K562 (cell line): Measurements from ENCODE around the gene GYPC. TPM values are rescaled to one million over a fixed set of nuclear protein-coding genes. Genes with fewer than 3 reads are reported as not detected.

Source experiments
- ATAC-seq: fragments of 200-7000 bp; cut with Tn5 transposase; 3 replicates; pipeline ENCODE4 v1.9.1; 2020; ENCODE audit warnings: moderate library complexity
- BruUV-seq: library from RNA; stranded (reverse); fragments of 400-500 nt; replicated peaks from 2 replicates; lab custom pipeline; 2021; lab: Mats Ljungman, UMichigan
- CTCF ChIA-PET: fragments of 300-600 bp; formaldehyde crosslinking; extraction: SDS; loops from one replicate; lab custom pipeline; 2021; ENCODE audit warnings: low intra/inter-chr PET ratio; lab: Yijun Ruan, JAX
- POLR2A ChIA-PET: fragments of 300-600, 350-650 bp; sonication (Branson Sonifier 250); formaldehyde crosslinking; extraction: SDS; loops from one replicate; lab custom pipeline; 2021; ENCODE audit warnings: antibody characterized with exemption, inconsistent platforms; lab: Yijun Ruan, JAX
- DNase-seq, 4 experiments: peaks; one replicate each; pipeline versions ENCODE4 v3.0.0 to v3.0.0-alpha.2; 2011 to 2018; ENCODE audit warnings: low spot score in 3 of 4, mixed read lengths in 3 of 4; ENCODE audit errors: extremely low read depth in 1 of 4
- FAIRE-seq: peaks from 2 replicates; lab custom pipeline; 2011; peaks lifted over from hg19 to GRCh38; lab: Jason Lieb, UNC
- H2AFZ ChIP-seq: 2 replicates; pipeline ENCODE4 v1.6.0; 2011; ENCODE audit warnings: low read depth, low read length, control low read depth, inconsistent platforms
- H3K27ac ChIP-seq: fragments of 200-600 bp; 3 replicates; pipeline ENCODE4 v1.8.0; 2011; ENCODE audit warnings: low read depth, mild to moderate bottlenecking, control low read depth, inconsistent platforms, low read length, moderate library complexity, mixed read lengths; ENCODE audit errors: extremely low read depth
- H3K27me3 ChIP-seq, 2 experiments: fragments of 300-600 bp in 1 of 2; 2 replicates in 1 of 2; 3 replicates in 1 of 2; pipeline versions ENCODE4 v1.6.0 to v1.8.0; 2011; ENCODE audit warnings: inconsistent platforms in 2 of 2, low read length in 2 of 2, mild to moderate bottlenecking in 1 of 2, mixed read lengths in 1 of 2, moderate library complexity in 1 of 2; ENCODE audit not compliant: control insufficient read depth in 2 of 2, insufficient read depth in 2 of 2
- H3K36me3 ChIP-seq: fragments of 300-600 bp; 3 replicates; pipeline ENCODE4 v1.8.0; 2011; ENCODE audit warnings: mild to moderate bottlenecking, low read length, inconsistent platforms; ENCODE audit not compliant: control insufficient read depth, insufficient read depth
- H3K4me1 ChIP-seq, 2 experiments: fragments of 200-600 bp in 1 of 2; replicated peaks in 1 of 2; 2 replicates in 1 of 2; 3 replicates in 1 of 2; pipeline versions ENCODE4 v1.5.1 to v1.8.0; 2011; ENCODE audit warnings: inconsistent platforms in 2 of 2, low read length in 2 of 2, mild to moderate bottlenecking in 1 of 2, mixed read lengths in 1 of 2, moderate library complexity in 1 of 2; ENCODE audit not compliant: control insufficient read depth in 2 of 2, insufficient read depth in 2 of 2
- H3K4me2 ChIP-seq: 2 replicates; pipeline ENCODE4 v1.6.1; 2011; ENCODE audit warnings: low read length, control low read depth, inconsistent platforms, mixed read lengths; ENCODE audit not compliant: insufficient read depth
- H3K4me3 ChIP-seq: fragments of 200-600 bp; sonication (generic), shearing (Covaris generic); 2 replicates; pipeline ENCODE4 v1.5.1; 2016; ENCODE audit warnings: control low read depth, inconsistent platforms
- H3K79me2 ChIP-seq: fragments of 200-600 bp; 3 replicates; pipeline ENCODE4 v1.8.0; 2011; ENCODE audit warnings: low read length, inconsistent platforms; ENCODE audit not compliant: control insufficient read depth, insufficient read depth
- H3K9ac ChIP-seq, 2 experiments: 2 replicates each; pipeline versions ENCODE4 v1.6.0 to v1.6.1; 2011; ENCODE audit warnings: low read depth in 2 of 2, low read length in 2 of 2, control low read depth in 1 of 2, inconsistent platforms in 1 of 2, mild to moderate bottlenecking in 1 of 2, mixed read lengths in 1 of 2; ENCODE audit not compliant: insufficient read depth in 1 of 2
- H3K9me1 ChIP-seq: one replicate; pipeline ENCODE4 v1.6.0; 2011; ENCODE audit warnings: inconsistent platforms, mild to moderate bottlenecking, low read length, moderate library complexity; ENCODE audit not compliant: control insufficient read depth, insufficient read depth
- H3K9me3 ChIP-seq: replicated peaks from 2 replicates; pipeline ENCODE4 v1.5.1; 2011; ENCODE audit warnings: low read depth, low read length, inconsistent platforms; ENCODE audit not compliant: control insufficient read depth, insufficient read depth
- H4K20me1 ChIP-seq: replicated peaks from 2 replicates; pipeline ENCODE4 v1.6.1; 2011; ENCODE audit warnings: low read length, inconsistent platforms, mixed read lengths; ENCODE audit not compliant: control insufficient read depth, insufficient read depth
- BCLAF1 ChIP-seq, 2 experiments: fragments of 450-650 bp in 1 of 2; IDR thresholded peaks; 2 replicates each; pipeline ENCODE4 v1.6.1; 2011 to 2017; ENCODE audit warnings: low read depth in 2 of 2, antibody characterized with exemption in 1 of 2, borderline replicate concordance in 1 of 2, low read length in 1 of 2, mild to moderate bottlenecking in 1 of 2, mixed read lengths in 1 of 2; ENCODE audit not compliant: control insufficient read depth in 1 of 2
- CBX1 ChIP-seq: sonication (generic); IDR thresholded peaks from 2 replicates; pipeline ENCODE4 v1.6.1; 2016; ENCODE audit warnings: antibody characterized with exemption, low read depth, mild to moderate bottlenecking
- CCNT2 ChIP-seq: IDR thresholded peaks from 2 replicates; pipeline ENCODE4 v1.6.1; 2011; ENCODE audit warnings: borderline replicate concordance, low read depth, mild to moderate bottlenecking, moderate library complexity, mixed read lengths, low read length; ENCODE audit not compliant: insufficient read length; ENCODE audit errors: extremely low read depth
- EHMT2 ChIP-seq: fragments of 450-650 bp; IDR thresholded peaks from 2 replicates; pipeline ENCODE4 v1.6.1; 2018; ENCODE audit warnings: antibody characterized with exemption
- FOS ChIP-seq: IDR thresholded peaks from 3 replicates; pipeline ENCODE4 v1.6.1; 2011; ENCODE audit not compliant: insufficient read length; ENCODE audit errors: extremely low read depth
- HNRNPK ChIP-seq: fragments of 200-400 bp; formaldehyde crosslinking; IDR thresholded peaks from one replicate; pipeline ENCODE4 v1.6.1; 2018; ENCODE audit warnings: mild to moderate bottlenecking, low read depth, low read length; ENCODE audit not compliant: poor library complexity, severe bottlenecking
- HNRNPL ChIP-seq: fragments of 200-400 bp; formaldehyde crosslinking; IDR thresholded peaks from 2 replicates; pipeline ENCODE4 v1.6.1; 2017; ENCODE audit warnings: low read depth, mild to moderate bottlenecking, low read length
- KDM1A ChIP-seq, 2 experiments: fragments of 450-650 bp; IDR thresholded peaks; 2 replicates each; pipeline ENCODE4 v1.6.1; 2016; ENCODE audit warnings: mild to moderate bottlenecking in 2 of 2
- MAFG ChIP-seq: fragments of 450-650 bp; conservative IDR thresholded peaks from 2 replicates; pipeline ENCODE4 v1.6.1; 2016; ENCODE audit warnings: missing genetic modification characterization, missing compliant biosample characterization
- MYNN ChIP-seq, 2 experiments: sonication (generic); formaldehyde crosslinking in 1 of 2; IDR thresholded peaks; 2 replicates each; pipeline versions ENCODE4 v1.5.0 to v1.6.1; 2016 to 2020; ENCODE audit warnings: antibody characterized with exemption in 1 of 2, missing genetic modification reagents in 1 of 2
- NFXL1 ChIP-seq: fragments of 450-650 bp; formaldehyde crosslinking; IDR thresholded peaks from 2 replicates; pipeline ENCODE4 v1.4.0; 2021; ENCODE audit warnings: mild to moderate bottlenecking
- PHF8 ChIP-seq: fragments of 200-600 bp; sonication (generic); IDR thresholded peaks from 2 replicates; pipeline ENCODE4 v1.6.1; 2012; ENCODE audit warnings: mixed run types, mild to moderate bottlenecking, inconsistent platforms, low read length, moderate library complexity, borderline replicate concordance
- YBX1 ChIP-seq: fragments of 450-650 bp; IDR thresholded peaks from 2 replicates; pipeline ENCODE4 v1.7.1; 2016; ENCODE audit warnings: mild to moderate bottlenecking
- ZNF143 ChIP-seq: sonication (generic); formaldehyde crosslinking; IDR thresholded peaks from 2 replicates; pipeline ENCODE4 v1.9.0; 2022; ENCODE audit warnings: mild to moderate bottlenecking, missing genetic modification reagents
- ZNF696 ChIP-seq: fragments of 250-450 bp; sonication (Bioruptor Pico); conservative IDR thresholded peaks from 2 replicates; pipeline ENCODE4 v1.4.0; 2020; ENCODE audit warnings: mild to moderate bottlenecking, moderate library complexity
- ZNF766 ChIP-seq: fragments of 200-800 bp; sonication (Bioruptor generic); conservative IDR thresholded peaks from 2 replicates; pipeline ENCODE4 v1.6.1; 2016; ENCODE audit warnings: missing genetic modification characterization, missing compliant biosample characterization
- WGBS: fragments of 100-300 bp; shearing (Covaris generic); methylation state at CpG from one replicate; pipeline ENCODE4 v1.1.6; 2016; ENCODE audit warnings: low coverage, mixed read lengths; ENCODE audit not compliant: insufficient coverage; ENCODE audit errors: missing lambda C conversion rate; 5-methylcytosine and 5-hydroxymethylcytosine counted together
- in situ Hi-C: fragments of 300-500 bp; cut with MboI; formaldehyde crosslinking; loops from 4 replicates; pipeline ENCODE4 v1.15.0; 2018; ENCODE audit warnings: inconsistent platforms, mixed read lengths
- intact Hi-C: fragments of 100-400 bp; cut with micrococcal nuclease; formaldehyde crosslinking; loops from 2 replicates; pipeline ENCODE4 v1.14.2; 2022
- polyA plus RNA-seq, 8 experiments: library from polyadenylated mRNA; depleted of rRNA in 4 of 8; stranded (reverse) in 5 of 8; unstranded in 3 of 8; fragments of >200 nt; fragmentation: Nextera tagmentation in 2 of 8; fragmentation: Illumina TruSeq in 1 of 8; extraction: Ambion mirVana in 2 of 8; extraction: Trizol in 1 of 8; gene quantifications; 2 replicates each; pipeline versions ENCODE4 v1.2.1 to v1.2.3, GENCODE V29; 2011 to 2014; ENCODE audit warnings: inconsistent platforms in 1 of 8, missing spikeins in 1 of 8
- total RNA-seq, 7 experiments: library from RNA; depleted of rRNA in 6 of 7; stranded (reverse); fragments of >200 nt in 6 of 7; fragmentation: Illumina TruSeq in 2 of 7; extraction: Trizol in 2 of 7; gene quantifications; 2 replicates each; pipeline versions ENCODE4 v1.2.1 to v1.2.3, GENCODE V29; 2011 to 2021; ENCODE audit warnings: low replicate concordance in 1 of 7

The GYPC gene
- total and polyA plus RNA-seq, 9 of the 15 experiments (the other 6 are each of a cell fraction or from before 2014, with no cell fraction given) = 50.6 to 282 (median 194) TPM

- TF ChIP-seq BCLAF1 (IDR thresholded peaks at IDR 0.05; ENCODE audit: borderline replicate concordance in 1 of 2, control insufficient read depth in 1 of 2, low read depth in 2 of 2, low read length in 1 of 2) (no peak), HNRNPL (no peak)
- TF ChIP-seq, all 486 proteins: peak for 0
These were observed 47.4 kb downstream of the GYPC start (continued) for GRCh38 chr2:126703311-126703710.

- H3K9ac ChIP-seq = no peak overlapping the region
- CTCF ChIA-PET = no interaction called here
- H3K36me3 ChIP-seq = no peaks in the 10 kb centered on the region
- FAIRE-seq (no peak), DNase-seq (no peak), ATAC-seq (no peak)
- in situ Hi-C loops = no loop called here
- peaks cover 0 to 2% of the 10 kb centered on the region in 2 experiments; a peak in 1 of 5 replicates for H3K27me3 ChIP-seq
- no peak overlapping the region for H3K4me3 ChIP-seq
- no peaks in the 10 kb centered on the region for H3K9me1 ChIP-seq
- BruUV-seq = no TSS peak
- POLR2A ChIA-PET = interaction anchor here (0.8 kb wide), 1 partner anchor 181 kb away, joined by 4 read pairs; no protein-coding TSS in a partner anchor
- 27% methylated on average over 2 of the region's 2 CpGs for WGBS
- no peaks in the 10 kb centered on the region for H4K20me1 ChIP-seq
- H3K4me1 ChIP-seq = peaks cover 0 to 3% of the 10 kb centered on the region in 2 experiments; a peak in 1 of 5 replicates
- no peaks in the 10 kb centered on the region for H3K9me3 ChIP-seq
- H3K4me2 ChIP-seq = no peak overlapping the region
- no peak overlapping the region for H2AFZ ChIP-seq
- H3K27ac ChIP-seq = no peak overlapping the region
- H3K79me2 ChIP-seq = no peaks in the 10 kb centered on the region
- intact Hi-C loops = no loop called here
- TF ChIP-seq MYNN (IDR thresholded peaks at IDR 0.05) (no peak), MYNN (CRISPR knock-in tag; IDR thresholded peaks at IDR 0.05) (no peak), CBX1 (no peak), MAFG (no peak), KDM1A (IDR thresholded peaks at IDR 0.05) (no peak), YBX1 (no peak), HNRNPK (no peak), ZNF696 (no peak), ZNF766 (CRISPR knock-in tag) (no peak), EHMT2 (no peak), PHF8 (no peak), CCNT2 (no peak), FOS (no peak), NFXL1 (CRISPR knock-in tag) (no peak), ZNF143 (CRISPR knock-in tag) (no peak)
These were observed 48.6 kb downstream of the GYPC start for GRCh38 chr2:126704434-126705160.
